GM12892 (cell line): Measurements from ENCODE around the gene ANK3.

Source experiments
- POLR2A ChIP-seq: IDR thresholded peaks from 2 replicates; pipeline ENCODE4 v1.6.1; 2011; ENCODE audit warnings: low read depth, low read length, control low read depth
- POLR2AphosphoS5 ChIP-seq: IDR thresholded peaks from 2 replicates; pipeline ENCODE4 v1.6.1; 2011; ENCODE audit warnings: low read depth, low read length, control low read depth
- TAF1 ChIP-seq: IDR thresholded peaks from 2 replicates; pipeline ENCODE4 v1.6.1; 2011; ENCODE audit warnings: low read depth, mild to moderate bottlenecking, control low read depth, low read length, borderline replicate concordance

DNA sequence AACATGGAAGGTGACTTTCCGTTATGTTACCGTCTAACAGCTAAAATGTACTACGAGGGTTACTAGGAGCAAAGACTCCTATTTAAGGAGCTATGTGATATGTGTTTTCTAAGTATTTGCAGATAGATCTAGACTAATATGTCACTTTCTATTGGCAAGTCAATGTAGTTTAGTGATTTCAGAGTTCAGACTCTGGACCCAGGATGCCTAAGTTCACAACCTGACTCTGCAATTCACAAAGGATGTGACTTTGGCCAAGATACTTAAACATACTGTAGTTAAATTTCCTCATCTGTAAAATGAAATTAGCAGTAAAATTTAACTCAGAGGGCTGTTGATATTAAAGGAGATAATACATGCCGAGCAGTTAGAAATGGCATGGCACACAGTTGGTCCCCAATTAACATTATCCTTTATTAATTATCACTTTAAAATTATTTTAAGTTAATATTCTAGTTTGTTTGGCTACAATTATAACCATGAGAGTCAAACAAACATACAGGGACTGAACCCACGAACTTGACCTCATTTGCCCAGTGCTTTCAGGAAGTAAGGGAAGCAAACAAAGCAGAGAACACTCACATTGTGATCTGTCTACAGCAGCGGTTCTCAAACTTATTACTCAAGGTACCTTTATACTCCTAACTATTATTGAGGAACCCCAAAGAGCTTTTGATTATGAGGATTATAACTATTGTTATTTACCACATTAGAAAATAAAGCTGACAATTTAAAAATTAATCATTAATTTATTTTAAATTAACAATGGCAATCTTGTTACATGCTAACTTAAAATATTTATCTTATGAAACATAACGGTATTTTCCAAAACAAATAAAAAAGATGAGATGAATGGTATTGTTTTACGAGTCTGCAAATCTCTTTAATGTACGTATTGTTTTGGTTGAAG, 94.4 kb downstream of the ANK3 start:
- TF ChIP-seq POLR2A (no peak), POLR2AphosphoS5 (no peak), TAF1 (no peak)
